CD14-positive monocyte (primary cell): ENCODE results near the gene ZNF264. TPM values are rescaled to one million over a fixed set of nuclear protein-coding genes. Genes with fewer than 3 reads are reported as not detected.

Source experiments
- DNase-seq, 3 donors: peaks; one replicate each; pipeline ENCODE4 v3.0.0-alpha.2; 2011 to 2022
- H2AFZ ChIP-seq: 2 replicates; pipeline ENCODE4 v1.6.0; 2012; ENCODE audit warnings: mild to moderate bottlenecking, low read depth, low read length, inconsistent platforms; ENCODE audit not compliant: insufficient read depth, poor library complexity, severe bottlenecking
- H3K27ac ChIP-seq, 2 donors: 1 replicate in 1 of 2; 2 replicates in 1 of 2; pipeline ENCODE4 v1.5.1; 2012 to 2013; ENCODE audit warnings: low read length in 2 of 2, control low read depth in 1 of 2, inconsistent platforms in 1 of 2, low read depth in 1 of 2, mild to moderate bottlenecking in 1 of 2
- H3K27me3 ChIP-seq, 2 donors: one replicate each; pipeline versions ENCODE4 v1.6.0 to v1.6.1; 2011 to 2013; ENCODE audit warnings: low read length in 2 of 2; ENCODE audit not compliant: control insufficient read depth in 2 of 2, insufficient read depth in 2 of 2
- H3K36me3 ChIP-seq, 2 donors: replicated peaks in 1 of 2; 1 replicate in 1 of 2; 2 replicates in 1 of 2; pipeline versions ENCODE4 v1.5.1 to v1.6.1; 2012 to 2013; ENCODE audit warnings: low read length in 2 of 2, control low read depth in 1 of 2, inconsistent platforms in 1 of 2, mild to moderate bottlenecking in 1 of 2; ENCODE audit not compliant: insufficient read depth in 2 of 2, control insufficient read depth in 1 of 2
- H3K4me1 ChIP-seq, 2 donors: 1 replicate in 1 of 2; 2 replicates in 1 of 2; pipeline versions ENCODE4 v1.5.1 to v1.6.1; 2012 to 2013; ENCODE audit warnings: low read length in 2 of 2, control low read depth in 1 of 2, inconsistent platforms in 1 of 2, mild to moderate bottlenecking in 1 of 2, moderate library complexity in 1 of 2; ENCODE audit not compliant: insufficient read depth in 2 of 2, control insufficient read depth in 1 of 2
- H3K4me2 ChIP-seq: replicated peaks from 2 replicates; pipeline ENCODE3; 2012; ENCODE audit warnings: low read length, moderate library complexity, mild to moderate bottlenecking; ENCODE audit not compliant: poor library complexity, severe bottlenecking; ENCODE audit errors: extremely low read depth
- H3K4me3 ChIP-seq, 3 experiments: fragments of 200-600 bp in 1 of 3; sonication (generic) in 1 of 3; replicated peaks in 1 of 3; 1 replicate in 2 of 3; 2 replicates in 1 of 3; pipeline ENCODE4 v1.5.1; 2011 to 2013; ENCODE audit warnings: low read length in 3 of 3, mild to moderate bottlenecking in 3 of 3, control low read depth in 2 of 3, low read depth in 2 of 3, inconsistent platforms in 1 of 3, moderate library complexity in 1 of 3
- H3K79me2 ChIP-seq: 2 replicates; pipeline ENCODE4 v1.6.0; 2012; ENCODE audit warnings: mild to moderate bottlenecking, control low read depth, inconsistent platforms, low read length, moderate library complexity; ENCODE audit not compliant: insufficient read depth
- H3K9ac ChIP-seq: 2 replicates; pipeline ENCODE4 v1.6.0; 2017; ENCODE audit warnings: low read length, mild to moderate bottlenecking; ENCODE audit not compliant: insufficient read depth, poor library complexity, severe bottlenecking
- H3K9me3 ChIP-seq, 2 donors: replicated peaks in 1 of 2; 1 replicate in 1 of 2; 2 replicates in 1 of 2; pipeline versions ENCODE4 v1.5.1 to v1.6.1; 2012 to 2013; ENCODE audit warnings: low read length in 2 of 2, control low read depth in 1 of 2; ENCODE audit not compliant: control insufficient read depth in 1 of 2, insufficient read depth in 1 of 2
- H4K20me1 ChIP-seq: 2 replicates; pipeline ENCODE4 v1.6.0; 2012; ENCODE audit warnings: mild to moderate bottlenecking, low read length, control low read depth, moderate library complexity; ENCODE audit not compliant: insufficient read depth
- H3K27ac Mint-ChIP-seq, 7 donors: one replicate each; pipeline ENCODE4 v1.8.0; 2020; ENCODE audit warnings: mild to moderate bottlenecking in 7 of 7, mixed read lengths in 7 of 7, moderate library complexity in 6 of 7, inconsistent platforms in 2 of 7
- H3K27me3 Mint-ChIP-seq, 3 donors: one replicate each; pipeline ENCODE4 v1.8.0; 2021 to 2022; ENCODE audit warnings: low read depth in 3 of 3, mild to moderate bottlenecking in 3 of 3, mixed read lengths in 3 of 3, moderate library complexity in 3 of 3, inconsistent platforms in 1 of 3
- H3K36me3 Mint-ChIP-seq, 2 donors: one replicate each; pipeline ENCODE4 v1.8.0; 2020; ENCODE audit warnings: mixed read lengths in 2 of 2, inconsistent platforms in 1 of 2, mild to moderate bottlenecking in 1 of 2
- H3K4me1 Mint-ChIP-seq: one replicate; pipeline ENCODE4 v1.8.0; 2020; ENCODE audit warnings: mild to moderate bottlenecking, mixed read lengths
- H3K4me3 Mint-ChIP-seq, 2 donors: one replicate each; pipeline ENCODE4 v1.8.0; 2020; ENCODE audit warnings: mild to moderate bottlenecking in 2 of 2, mixed read lengths in 2 of 2, moderate library complexity in 1 of 2
- H3K9me3 Mint-ChIP-seq, 7 donors: one replicate each; pipeline ENCODE4 v1.8.0; 2020 to 2022; ENCODE audit warnings: mixed read lengths in 7 of 7, mild to moderate bottlenecking in 6 of 7, moderate library complexity in 6 of 7, inconsistent platforms in 2 of 7
- WGBS: methylation state at CpG from one replicate; pipeline ENCODE4 v1.1.5; 2013; ENCODE audit warnings: missing lambda C conversion rate; ENCODE audit not compliant: insufficient coverage; 5-methylcytosine and 5-hydroxymethylcytosine counted together
- intact Hi-C, 2 donors: fragments of 100-400 bp; cut with micrococcal nuclease; formaldehyde crosslinking; loops; one replicate each; pipeline versions ENCODE4 v1.15.0 to v1.15.1; 2023
- polyA plus RNA-seq, 3 donors: library from polyadenylated mRNA; depleted of rRNA in 1 of 3; unstranded in 2 of 3; stranded (reverse) in 1 of 3; fragments of 300-500 nt in 2 of 3; fragments of >200 nt in 1 of 3; fragmentation: Illumina TruSeq in 2 of 3; gene quantifications; 1 replicate in 2 of 3; 2 replicates in 1 of 3; pipeline ENCODE4 v1.2.3, GENCODE V29; 2012 to 2021
- small RNA-seq: library from RNA; depleted of rRNA; stranded (forward); fragments of <200 nt; gene quantifications from one replicate; pipeline ENCODE3, GENCODE V24; 2012; ENCODE audit warnings: low read depth; ENCODE audit not compliant: insufficient read length
- TF ChIP-seq, protein P1 (sequence below): fragments of 200-600 bp; IDR thresholded peaks from one replicate; pipeline ENCODE4 v1.8.0; 2022; ENCODE audit warnings: antibody characterized with exemption, mild to moderate bottlenecking

Gene ZNF264
- polyA plus RNA-seq, 3 donors: 5.3 to 6.9 (median 5.6) TPM

DNA sequence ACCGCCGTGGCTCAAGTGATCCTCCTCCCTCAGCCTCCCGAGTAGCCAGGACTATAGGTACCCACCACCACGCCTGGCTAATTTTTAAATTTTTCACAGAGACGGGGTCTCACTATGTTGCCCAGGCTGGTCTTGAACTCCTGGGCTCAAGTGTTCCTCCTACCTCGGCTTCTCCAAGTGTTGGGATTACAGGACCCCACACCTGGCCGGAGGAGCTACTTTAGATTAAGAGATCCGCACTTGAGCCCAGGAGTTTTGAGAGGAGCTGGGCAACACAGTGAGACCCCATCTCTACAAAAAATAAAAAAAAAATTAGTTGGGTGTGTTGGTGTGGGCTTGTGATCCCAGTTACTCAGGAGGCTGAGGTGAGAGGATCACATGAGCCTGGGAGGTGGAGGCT is 80.0 kb downstream of the ZNF264 start:
- no peak overlapping the region for H3K4me3 ChIP-seq
- no peak overlapping the region for H2AFZ ChIP-seq
- peaks cover 0 to 1% (median 1%) of the 10 kb centered on the region in 3 donors for H3K27me3 Mint-ChIP-seq
- H3K27me3 ChIP-seq: no peaks in the 10 kb centered on the region
- peaks cover 0 to 8% (median 1%) of the 10 kb centered on the region in 7 donors for H3K9me3 Mint-ChIP-seq
- TF ChIP-seq, protein P1, sequence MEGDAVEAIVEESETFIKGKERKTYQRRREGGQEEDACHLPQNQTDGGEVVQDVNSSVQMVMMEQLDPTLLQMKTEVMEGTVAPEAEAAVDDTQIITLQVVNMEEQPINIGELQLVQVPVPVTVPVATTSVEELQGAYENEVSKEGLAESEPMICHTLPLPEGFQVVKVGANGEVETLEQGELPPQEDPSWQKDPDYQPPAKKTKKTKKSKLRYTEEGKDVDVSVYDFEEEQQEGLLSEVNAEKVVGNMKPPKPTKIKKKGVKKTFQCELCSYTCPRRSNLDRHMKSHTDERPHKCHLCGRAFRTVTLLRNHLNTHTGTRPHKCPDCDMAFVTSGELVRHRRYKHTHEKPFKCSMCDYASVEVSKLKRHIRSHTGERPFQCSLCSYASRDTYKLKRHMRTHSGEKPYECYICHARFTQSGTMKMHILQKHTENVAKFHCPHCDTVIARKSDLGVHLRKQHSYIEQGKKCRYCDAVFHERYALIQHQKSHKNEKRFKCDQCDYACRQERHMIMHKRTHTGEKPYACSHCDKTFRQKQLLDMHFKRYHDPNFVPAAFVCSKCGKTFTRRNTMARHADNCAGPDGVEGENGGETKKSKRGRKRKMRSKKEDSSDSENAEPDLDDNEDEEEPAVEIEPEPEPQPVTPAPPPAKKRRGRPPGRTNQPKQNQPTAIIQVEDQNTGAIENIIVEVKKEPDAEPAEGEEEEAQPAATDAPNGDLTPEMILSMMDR: no peak
- peaks cover 11 to 13% of the 10 kb centered on the region in 2 donors for H3K36me3 Mint-ChIP-seq
- H3K79me2 ChIP-seq: no peaks in the 10 kb centered on the region
- no peaks in the 10 kb centered on the region for H3K36me3 ChIP-seq
- no peaks in the 10 kb centered on the region for H3K4me1 Mint-ChIP-seq
- no peak for DNase-seq
- no peak overlapping the region for H3K9ac ChIP-seq
- intact Hi-C loops: loop anchor here in 1 of 2 donors (10.0 kb wide), 1 partner anchor 364 kb away; the partner anchor contains the start of gene ZNF211
- no peak overlapping the region for H3K4me2 ChIP-seq
- WGBS: 97% methylated on average over 6 of the region's 8 CpGs
- no peaks in the 10 kb centered on the region for H3K9me3 ChIP-seq
- no peak overlapping the region for H3K4me3 Mint-ChIP-seq
- no peaks in the 10 kb centered on the region for H4K20me1 ChIP-seq
- no peak overlapping the region for H3K27ac ChIP-seq
- no peaks in the 10 kb centered on the region for H3K4me1 ChIP-seq
- H3K27ac Mint-ChIP-seq: no peak overlapping the region

Small RNA genes lying within 50 kb of the gene (small RNA-seq; reads per million reads assigned to genes)
- gene AC025588.3: not detected

Other genes with a start within 250 kb of the ZNF264 start
- not detected for gene USP29, start 71.5 kb upstream of the ZNF264 start, polyA plus RNA-seq
- gene ZIM3, start 46.3 kb upstream of the ZNF264 start, polyA plus RNA-seq: not detected
- not detected for gene DUXA, start 24.0 kb upstream of the ZNF264 start, polyA plus RNA-seq
- under 1 TPM in 2 of 3 donors, not detected in 1; 0.19 to 0.44 TPM for gene AURKC, start 39.5 kb downstream of the ZNF264 start, polyA plus RNA-seq
- 1 to 10 TPM; 1.3 to 3.4 (median 3.3) TPM for gene ZNF805, start 49.1 kb downstream of the ZNF264 start, polyA plus RNA-seq
- 1 to 10 TPM; 2.8 to 4.5 (median 3.5) TPM for gene ZNF460, start 89.0 kb downstream of the ZNF264 start, polyA plus RNA-seq
- gene ZNF543, start 129.0 kb downstream of the ZNF264 start, polyA plus RNA-seq: 1 to 10 TPM in 1 of 3 donors, under 1 TPM in 2; 0.85 to 1.1 (median 0.99) TPM
- gene ZNF304, start 159.8 kb downstream of the ZNF264 start, polyA plus RNA-seq: 1 to 10 TPM in 2 of 3 donors, under 1 TPM in 1; 0.96 to 2.9 (median 1.0) TPM
- 10 to 100 TPM in 2 of 3 donors, 1 to 10 TPM in 1; 7.4 to 13.9 (median 11.5) TPM for gene TRAPPC2B, start 172.1 kb downstream of the ZNF264 start, polyA plus RNA-seq
- gene ZNF547, start 172.1 kb downstream of the ZNF264 start, polyA plus RNA-seq: under 1 TPM in 2 of 3 donors, not detected in 1; 0.30 to 0.32 TPM
- gene ZNF548, start 198.4 kb downstream of the ZNF264 start, polyA plus RNA-seq: 10 to 100 TPM in 1 of 3 donors, 1 to 10 TPM in 2; 4.6 to 20.7 (median 6.0) TPM
- gene ZNF17, start 219.7 kb downstream of the ZNF264 start, polyA plus RNA-seq: 1 to 10 TPM; 1.4 to 3.3 (median 2.3) TPM
- gene ZNF749, start 243.8 kb downstream of the ZNF264 start, polyA plus RNA-seq: 1 to 10 TPM; 3.4 to 9.0 (median 3.7) TPM